Neural crest cell (in vitro differentiated cells): ENCODE measurements around the gene RBPJ. TPM values are rescaled to one million over a fixed set of nuclear protein-coding genes. Genes with fewer than 3 reads are reported as not detected.

ENCODE experiments used
- DNase-seq: peaks from one replicate; pipeline ENCODE4 v3.0.0; 2021; ENCODE audit warnings: low read depth, mixed read lengths, low spot score
- H3K27ac Mint-ChIP-seq: one replicate; pipeline ENCODE4 v1.8.0; 2021; ENCODE audit warnings: mild to moderate bottlenecking, mixed read lengths; ENCODE audit not compliant: unreplicated experiment
- H3K27me3 Mint-ChIP-seq: 2 replicates; pipeline ENCODE4 v1.8.0; 2021; ENCODE audit warnings: low read depth, mild to moderate bottlenecking, mixed read lengths
- H3K36me3 Mint-ChIP-seq: 2 replicates; pipeline ENCODE4 v1.8.0; 2021; ENCODE audit warnings: low read depth, mild to moderate bottlenecking, mixed read lengths
- H3K4me1 Mint-ChIP-seq: 2 replicates; pipeline ENCODE4 v1.8.0; 2021; ENCODE audit warnings: mixed read lengths
- H3K4me3 Mint-ChIP-seq: one replicate; pipeline ENCODE4 v1.8.0; 2021; ENCODE audit warnings: mild to moderate bottlenecking, mixed read lengths
- H3K9me3 Mint-ChIP-seq: 2 replicates; pipeline ENCODE4 v1.8.0; 2021; ENCODE audit warnings: mixed read lengths
- CTCF ChIP-seq: fragments of 200-600 bp; sonication (generic); conservative IDR thresholded peaks from 2 replicates; pipeline ENCODE4 v1.5.0; 2021; ENCODE audit warnings: antibody characterized with exemption, mild to moderate bottlenecking
- long read RNA-seq: library from polyadenylated mRNA; unstranded; transcript quantifications from one replicate; pipeline ENCODE4 v2.0.0, GENCODE V29; 2020
- total RNA-seq: library from RNA; stranded (reverse); gene quantifications from 2 replicates; pipeline ENCODE4 v1.2.1, GENCODE V29; 2021

The RBPJ gene
- total RNA-seq = 76.4 and 79.9 TPM in 2 replicates
- long read RNA-seq, full-length matches to known transcripts = 112 of 173 reads
- long read RNA-seq, partial matches to known transcripts = 27 of 173 reads
- long read RNA-seq, other reads (novel, unspliced or antisense) = 34 of 173 reads

DNA sequence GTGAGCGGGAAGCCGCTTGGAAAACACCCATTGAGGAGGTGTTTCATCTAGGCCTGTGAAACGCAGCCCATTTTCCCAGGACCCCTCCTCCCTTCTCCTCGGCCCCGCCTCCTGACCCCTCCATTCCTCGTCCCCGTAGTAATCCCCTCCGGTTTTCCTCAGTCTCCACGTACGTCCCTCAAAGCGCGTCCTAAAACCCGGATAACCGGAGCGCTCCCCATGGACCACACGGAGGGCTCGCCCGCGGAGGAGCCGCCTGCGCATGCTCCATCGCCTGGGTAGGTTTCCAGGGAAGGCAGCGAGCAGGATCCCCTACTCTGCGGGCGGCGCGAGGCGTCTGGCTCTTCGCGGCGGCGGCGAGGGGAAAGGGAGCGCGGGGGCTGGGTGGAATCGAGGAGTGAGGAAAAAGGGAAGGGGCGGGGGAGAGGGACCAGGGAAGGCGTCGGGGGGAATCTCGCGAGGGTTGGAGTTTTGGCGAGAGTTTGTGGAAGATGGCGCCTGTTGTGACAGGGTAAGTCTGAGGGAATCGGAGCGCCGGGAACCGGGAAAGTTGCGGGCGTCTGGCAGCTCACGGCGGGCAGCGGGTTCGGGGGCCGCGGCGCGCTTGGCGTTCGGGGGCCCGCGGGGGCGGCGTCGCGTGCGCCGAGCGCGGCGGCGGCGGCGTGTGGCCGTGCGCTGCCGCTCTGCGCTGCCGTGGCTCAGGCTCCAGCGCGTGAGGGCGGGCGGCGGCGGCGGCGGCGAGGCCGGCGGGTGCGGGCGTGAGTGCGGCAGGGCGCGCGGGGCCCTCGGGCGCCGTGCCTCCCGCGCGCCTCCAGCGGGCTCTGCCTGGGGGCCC, at the start of gene RBPJ:
Gene RBPJ (plus strand): TSS at position 477 of the 835 bp plus-strand sequence. CDS start 15 bp downstream, at position 492.
- DNase-seq = peak; percentile 90
- Mint-ChIP-seq H3K4me1 (peaks cover 37% of the 10 kb centered on the region), H3K9me3 (peaks cover 10% of the 10 kb centered on the region), H3K36me3 (no peaks in the 10 kb centered on the region), H3K27ac (peak within 1 kb of the TSS; percentile 100), H3K27me3 (peaks cover 2% of the 10 kb centered on the region), H3K4me3 (peak within 1 kb of the TSS; percentile 100)
- no peak for TF ChIP-seq CTCF

DNA sequence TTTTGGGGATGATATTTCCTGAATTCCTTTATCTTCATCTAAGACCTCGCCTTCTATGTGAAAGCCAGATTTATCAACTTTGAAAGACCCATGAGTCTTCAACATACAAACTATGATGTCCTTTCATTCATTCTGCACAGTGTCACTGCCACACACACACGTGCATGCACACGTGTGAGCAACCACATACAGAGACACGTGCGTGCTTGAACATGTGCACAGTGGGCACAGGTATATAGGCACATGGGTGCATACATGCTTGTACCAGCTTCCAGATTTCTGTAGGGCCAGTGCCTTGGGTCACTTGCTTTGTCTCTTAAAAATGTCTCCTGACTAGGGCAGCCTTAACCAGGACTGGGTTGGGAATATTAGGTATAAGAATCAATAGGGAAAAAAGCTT, 49.1 kb upstream of the RBPJ start:
- H3K4me1 Mint-ChIP-seq = peaks cover 10% of the 10 kb centered on the region
- DNase-seq = no peak
- no peaks in the 10 kb centered on the region for H3K9me3 Mint-ChIP-seq
- no peak for TF ChIP-seq CTCF
- H3K27ac Mint-ChIP-seq = no peak overlapping the region
- no peaks in the 10 kb centered on the region for H3K36me3 Mint-ChIP-seq
- H3K27me3 Mint-ChIP-seq = no peaks in the 10 kb centered on the region
- no peak overlapping the region for H3K4me3 Mint-ChIP-seq

DNA sequence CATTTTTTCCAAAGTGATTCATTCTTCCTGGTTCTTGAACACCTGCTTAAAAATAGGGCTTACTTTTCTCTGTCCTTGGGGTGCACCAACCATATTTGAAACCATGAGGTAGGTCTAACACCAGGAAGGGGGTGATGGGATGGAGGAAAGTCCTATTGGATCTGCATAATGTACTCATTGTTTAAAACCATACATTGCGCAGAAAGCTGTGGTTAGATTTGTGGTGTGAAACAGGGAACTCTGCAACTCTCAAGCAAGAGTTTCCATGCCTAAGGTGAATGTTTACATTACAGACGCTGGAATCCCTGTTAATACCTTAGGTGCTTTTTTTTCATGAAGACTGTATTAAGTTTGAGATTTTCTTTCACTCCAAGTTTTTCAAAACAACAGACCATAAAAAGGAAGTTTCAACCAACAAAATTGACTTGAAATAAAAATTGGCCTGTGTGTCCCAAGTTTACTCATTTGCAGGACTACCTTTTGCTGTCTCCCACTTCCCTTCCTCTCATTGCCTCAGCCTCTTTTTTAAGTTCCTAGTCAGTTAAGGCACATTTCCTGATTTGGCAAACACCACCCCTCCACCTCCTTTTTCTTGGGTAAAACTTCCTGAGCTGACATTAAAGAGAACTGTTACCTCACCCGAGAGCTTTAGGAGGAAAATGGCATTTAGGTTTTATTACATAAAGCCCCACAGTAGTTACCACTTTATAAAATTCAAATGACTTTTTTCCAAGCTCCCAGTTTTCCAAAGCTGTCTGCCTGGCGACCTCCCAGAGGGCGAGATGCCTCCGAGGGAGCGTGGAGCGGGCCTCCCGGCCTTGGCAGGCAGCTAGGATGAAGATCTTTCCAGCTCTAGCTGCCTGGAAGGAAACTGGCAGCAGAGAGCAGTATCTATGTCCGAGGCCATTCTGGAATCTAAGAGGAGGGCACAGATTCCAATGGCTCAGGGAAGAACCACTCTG, 47.9 kb upstream of the RBPJ start:
- H3K4me3 Mint-ChIP-seq = no peak overlapping the region
- no peaks in the 10 kb centered on the region for H3K36me3 Mint-ChIP-seq
- H3K27ac Mint-ChIP-seq = no peak overlapping the region
- DNase-seq = no peak
- no peak for TF ChIP-seq CTCF
- no peaks in the 10 kb centered on the region for H3K27me3 Mint-ChIP-seq
- H3K4me1 Mint-ChIP-seq = peaks cover 10% of the 10 kb centered on the region
- H3K9me3 Mint-ChIP-seq = no peaks in the 10 kb centered on the region

DNA sequence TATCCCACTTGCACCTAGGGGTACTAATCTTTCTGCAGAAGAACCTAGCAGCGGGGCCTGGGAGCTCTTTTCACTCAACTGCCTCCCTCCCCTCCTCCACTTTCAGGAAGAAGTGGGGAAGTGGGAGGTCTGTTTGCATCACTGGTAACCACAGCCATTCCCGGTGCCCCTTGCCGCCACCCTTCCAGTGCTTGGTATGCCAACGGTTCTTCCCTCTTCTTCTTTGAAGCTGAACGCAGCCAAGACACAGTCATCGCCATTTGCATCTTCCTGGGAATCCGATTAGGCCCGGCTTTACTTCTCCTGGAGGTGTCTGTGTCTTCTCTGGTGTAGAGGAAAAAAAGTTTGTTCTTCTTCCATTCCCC, 47.2 kb upstream of the RBPJ start:
- Mint-ChIP-seq H3K36me3 (no peaks in the 10 kb centered on the region), H3K27ac (no peak overlapping the region), H3K4me3 (no peak overlapping the region), H3K27me3 (no peaks in the 10 kb centered on the region), H3K9me3 (no peaks in the 10 kb centered on the region), H3K4me1 (peaks cover 4% of the 10 kb centered on the region)
- TF ChIP-seq CTCF = no peak
- DNase-seq = no peak

- DNase-seq = no peak
- Mint-ChIP-seq H3K4me1 (no peaks in the 10 kb centered on the region), H3K4me3 (no peak overlapping the region), H3K27ac (no peak overlapping the region), H3K9me3 (no peaks in the 10 kb centered on the region), H3K27me3 (no peaks in the 10 kb centered on the region), H3K36me3 (no peaks in the 10 kb centered on the region)
- no peak for TF ChIP-seq CTCF
Observed at GRCh38 chr4:26275281-26275680, 45.5 kb upstream of the RBPJ start.
